Measurements from ENCODE around the gene ANKRD49.

ANKRD49 gene

GRCh38 chr11:94472916-94473799, 20.6 kb upstream of the ANKRD49 start:
- H3K4me3 ChIP-seq (replicated peaks; ENCODE audit: low read depth, low read length) = no peak overlapping the region
- no peak for DNase-seq (ENCODE audit: extremely low read depth, low read depth)
- TF ChIP-seq CTCF (IDR thresholded peaks at IDR 0.05; ENCODE audit: low read depth, low read length, missing control alignments) = no peak

- DNase-seq (ENCODE audit: extremely low read depth, low read depth) = no peak
- TF ChIP-seq CTCF (IDR thresholded peaks at IDR 0.05; ENCODE audit: low read depth, low read length, missing control alignments) = no peak
- no peak overlapping the region for H3K4me3 ChIP-seq (replicated peaks; ENCODE audit: low read depth, low read length)
Observed at GRCh38 chr11:94477624-94478023, 16.2 kb upstream of the ANKRD49 start.

GRCh38 chr11:94481342-94481741, 12.4 kb upstream of the ANKRD49 start:
- TF ChIP-seq CTCF (IDR thresholded peaks at IDR 0.05; ENCODE audit: low read depth, low read length, missing control alignments) = no peak
- no peak overlapping the region for H3K4me3 ChIP-seq (replicated peaks; ENCODE audit: low read depth, low read length)
- no peak for DNase-seq (ENCODE audit: extremely low read depth, low read depth)

- TF ChIP-seq CTCF (IDR thresholded peaks at IDR 0.05; ENCODE audit: low read depth, low read length, missing control alignments) = no peak
- no peak overlapping the region for H3K4me3 ChIP-seq (replicated peaks; ENCODE audit: low read depth, low read length)
- no peak for DNase-seq (ENCODE audit: extremely low read depth, low read depth)
Observed at GRCh38 chr11:94486068-94486467, 7.7 kb upstream of the ANKRD49 start.

GRCh38 chr11:94494126-94494680, 419 bp downstream of the ANKRD49 start:
- peak overlapping the region; percentile 75 for H3K4me3 ChIP-seq (replicated peaks; ENCODE audit: low read depth, low read length)
- DNase-seq (ENCODE audit: extremely low read depth, low read depth) = no peak
- no peak for TF ChIP-seq CTCF (IDR thresholded peaks at IDR 0.05; ENCODE audit: low read depth, low read length, missing control alignments)

- H3K4me3 ChIP-seq (replicated peaks; ENCODE audit: low read depth, low read length) = no peak overlapping the region
- no peak for DNase-seq (ENCODE audit: extremely low read depth, low read depth)
- TF ChIP-seq CTCF (IDR thresholded peaks at IDR 0.05; ENCODE audit: low read depth, low read length, missing control alignments) = no peak
Observed at GRCh38 chr11:94500181-94500580, 6.4 kb downstream of the ANKRD49 start.
